ENCODE data around the gene PLXNA4.

DNA sequence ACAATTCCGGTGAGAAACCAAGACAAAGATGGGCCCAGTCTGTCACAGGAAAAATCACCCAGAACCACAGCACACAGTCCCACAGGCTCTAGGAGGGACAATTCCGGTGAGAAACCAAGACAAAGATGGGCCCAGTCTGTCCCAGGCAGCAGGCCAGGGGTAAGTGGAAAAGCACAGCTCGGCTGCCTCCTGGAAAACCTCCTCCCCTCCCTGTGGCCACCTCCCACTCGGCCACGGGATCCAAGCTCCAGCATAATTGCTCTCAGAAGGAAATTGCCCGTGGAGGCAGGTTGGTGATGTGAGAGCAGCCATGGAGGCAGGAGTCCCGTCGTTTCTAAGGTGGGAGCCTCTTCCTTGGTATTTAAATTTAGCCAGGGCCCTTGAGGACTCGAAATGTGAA lies 95.7 kb downstream of the PLXNA4 start:
- TF ChIP-seq SP1 (IDR thresholded peaks at IDR 0.05), result no peak
- no peak for TF ChIP-seq ELF4 (IDR thresholded peaks at IDR 0.05)
- TF ChIP-seq FOXA1 (IDR thresholded peaks at IDR 0.05), result no peak
- TF ChIP-seq FOXK2 (IDR thresholded peaks at IDR 0.05), result no peak
- no peak for TF ChIP-seq NFRKB (IDR thresholded peaks at IDR 0.05)
- TF ChIP-seq, protein P1, sequence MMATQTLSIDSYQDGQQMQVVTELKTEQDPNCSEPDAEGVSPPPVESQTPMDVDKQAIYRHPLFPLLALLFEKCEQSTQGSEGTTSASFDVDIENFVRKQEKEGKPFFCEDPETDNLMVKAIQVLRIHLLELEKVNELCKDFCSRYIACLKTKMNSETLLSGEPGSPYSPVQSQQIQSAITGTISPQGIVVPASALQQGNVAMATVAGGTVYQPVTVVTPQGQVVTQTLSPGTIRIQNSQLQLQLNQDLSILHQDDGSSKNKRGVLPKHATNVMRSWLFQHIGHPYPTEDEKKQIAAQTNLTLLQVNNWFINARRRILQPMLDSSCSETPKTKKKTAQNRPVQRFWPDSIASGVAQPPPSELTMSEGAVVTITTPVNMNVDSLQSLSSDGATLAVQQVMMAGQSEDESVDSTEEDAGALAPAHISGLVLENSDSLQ (IDR thresholded peaks at IDR 0.05), result no peak
- no peak for TF ChIP-seq TARDBP (IDR thresholded peaks at IDR 0.05)
- no peak for TF ChIP-seq LEF1 (IDR thresholded peaks at IDR 0.05; ENCODE audit: borderline replicate concordance)
- TF ChIP-seq FOXM1 (IDR thresholded peaks at IDR 0.05; ENCODE audit: borderline replicate concordance), result no peak
